Body of pancreas (tissue), 4 donors: Measurements from ENCODE around the gene GLIS2.

Experiments
- CTCF ChIP-seq, 7 experiments: fragments of 450-650 bp in 4 of 7; fragments of 200-600 bp in 3 of 7; sonication (generic) in 3 of 7; IDR thresholded peaks; one replicate each; pipeline ENCODE4 v1.5.1; 2016 to 2019; ENCODE audit warnings: antibody characterized with exemption in 7 of 7
- POLR2A ChIP-seq, 3 donors: fragments of 450-650 bp; IDR thresholded peaks; one replicate each; pipeline ENCODE4 v1.6.1; 2016; ENCODE audit warnings: antibody characterized with exemption in 3 of 3, mild to moderate bottlenecking in 2 of 3

- TF ChIP-seq POLR2A (IDR thresholded peaks at IDR 0.05) = no peak
- TF ChIP-seq CTCF (IDR thresholded peaks at IDR 0.05) = peak in 1 of 7 experiments; percentile 19
Observed at GRCh38 chr16:4314532-4315185, 1.2 kb upstream of the GLIS2 start.
